Measurements from ENCODE around the gene MRPL1.

MRPL1 gene

GRCh38 chr4:77917075-77917474 is 54.4 kb downstream of the MRPL1 start:
- H3K4me1 ChIP-seq (ENCODE audit: control insufficient read depth, insufficient read depth, low read length) = no peaks in the 10 kb centered on the region
- peaks cover 0 to 2% of the 10 kb centered on the region in 2 experiments; a peak in 1 of 3 replicates for H3K36me3 ChIP-seq (ENCODE audit: control insufficient read depth in 2 of 2, insufficient read depth in 1 of 2, low read length in 2 of 2)
- H3K27ac ChIP-seq (ENCODE audit: extremely low read depth, low read depth, low read length) = no peak overlapping the region
- TF ChIP-seq ZNF292 (tag by site-specific recombination; IDR thresholded peaks at IDR 0.05; ENCODE audit: borderline replicate concordance, low read depth) = no peak
- TF ChIP-seq ZNF629 (tag by site-specific recombination; IDR thresholded peaks at IDR 0.05) = no peak
- TF ChIP-seq ZNF416 (tag by site-specific recombination; IDR thresholded peaks at IDR 0.05) = no peak
- TF ChIP-seq MZF1 (tag by site-specific recombination; IDR thresholded peaks at IDR 0.05; ENCODE audit: borderline replicate concordance) = no peak
- TF ChIP-seq ZFP69B (tag by site-specific recombination; IDR thresholded peaks at IDR 0.05) = no peak
- TF ChIP-seq ZFP41 (tag by site-specific recombination; IDR thresholded peaks at IDR 0.05; ENCODE audit: borderline replicate concordance) = no peak
- TF ChIP-seq ZNF112 (tag by site-specific recombination; IDR thresholded peaks at IDR 0.05) = no peak
- no peak for TF ChIP-seq ZBTB20 (tag by site-specific recombination; IDR thresholded peaks at IDR 0.05)
- no peak for TF ChIP-seq ZNF548 (tag by site-specific recombination; IDR thresholded peaks at IDR 0.05)
- TF ChIP-seq ZBTB7A (tag by site-specific recombination; IDR thresholded peaks at IDR 0.05; ENCODE audit: low read depth) = no peak
- no peak for TF ChIP-seq ZNF157 (tag by site-specific recombination; IDR thresholded peaks at IDR 0.05)
- POLR2A ChIA-PET = no interaction called here
- H3K9me3 ChIP-seq (ENCODE audit: control insufficient read depth, insufficient read depth, low read depth, low read length) = no peaks in the 10 kb centered on the region
- CTCF ChIA-PET = no interaction called here
- no peak overlapping the region for H3K4me3 ChIP-seq (ENCODE audit: low read depth, low read length)

- CTCF ChIA-PET = no interaction called here
- Histone ChIP-seq H3K27ac (ENCODE audit: extremely low read depth, low read depth, low read length) (no peak overlapping the region), H3K36me3 (ENCODE audit: control insufficient read depth in 2 of 2, insufficient read depth in 1 of 2, low read length in 2 of 2) (peaks cover 0 to 2% of the 10 kb centered on the region in 2 experiments; a peak in 1 of 3 replicates), H3K4me1 (ENCODE audit: control insufficient read depth, insufficient read depth, low read length) (no peaks in the 10 kb centered on the region), H3K9me3 (ENCODE audit: control insufficient read depth, insufficient read depth, low read depth, low read length) (no peaks in the 10 kb centered on the region), H3K4me3 (ENCODE audit: low read depth, low read length) (no peak overlapping the region)
- POLR2A ChIA-PET = no interaction called here
- TF ChIP-seq ZNF530 (tag by site-specific recombination; IDR thresholded peaks at IDR 0.05; ENCODE audit: low read depth) = no peak
- TF ChIP-seq KLF8 (tag by site-specific recombination; IDR thresholded peaks at IDR 0.05) = no peak
- TF ChIP-seq KLF1 (tag by site-specific recombination; IDR thresholded peaks at IDR 0.05) = no peak
- no peak for TF ChIP-seq ZNF837 (tag by site-specific recombination; IDR thresholded peaks at IDR 0.05)
- TF ChIP-seq KLF10 (tag by site-specific recombination; IDR thresholded peaks at IDR 0.05) = no peak
- TF ChIP-seq ZNF23 (tag by site-specific recombination; IDR thresholded peaks at IDR 0.05; ENCODE audit: borderline replicate concordance) = no peak
- no peak for TF ChIP-seq ZNF280C (tag by site-specific recombination; IDR thresholded peaks at IDR 0.05)
Observed at GRCh38 chr4:77917601-77918000, 55.0 kb downstream of the MRPL1 start.

- no peak for TF ChIP-seq ZIC2 (tag by site-specific recombination; IDR thresholded peaks at IDR 0.05)
- no peak for TF ChIP-seq TCF7L2 (IDR thresholded peaks at IDR 0.05; ENCODE audit: borderline replicate concordance, low read depth, low read length)
- no peak for TF ChIP-seq ELK4 (IDR thresholded peaks at IDR 0.05; ENCODE audit: borderline replicate concordance, low read depth, low read length)
- TF ChIP-seq ZSCAN16 (tag by site-specific recombination; IDR thresholded peaks at IDR 0.05) = no peak
- no peak for TF ChIP-seq BCL11A (tag by site-specific recombination; IDR thresholded peaks at IDR 0.05; ENCODE audit: low read depth)
- TF ChIP-seq ZNF548 (tag by site-specific recombination; IDR thresholded peaks at IDR 0.05) = no peak
- no peak for TF ChIP-seq ZNF169 (tag by site-specific recombination; IDR thresholded peaks at IDR 0.05)
- TF ChIP-seq SCRT2 (tag by site-specific recombination; IDR thresholded peaks at IDR 0.05) = no peak
- no peak for TF ChIP-seq ZSCAN5A (tag by site-specific recombination; IDR thresholded peaks at IDR 0.05)
- no peak for TF ChIP-seq GFI1B (tag by site-specific recombination; IDR thresholded peaks at IDR 0.05)
- TF ChIP-seq KLF8 (tag by site-specific recombination; IDR thresholded peaks at IDR 0.05) = no peak
- no peak for TF ChIP-seq PBX3 (CRISPR knock-in tag; IDR thresholded peaks at IDR 0.05)
- H3K4me3 ChIP-seq (ENCODE audit: low read depth, low read length) = no peak overlapping the region
- POLR2A ChIA-PET = no interaction called here
Observed at GRCh38 chr4:77920371-77920770, 57.7 kb downstream of the MRPL1 start.

More at GRCh38 chr4:77920371-77920770, 57.7 kb downstream of the MRPL1 start:
- Histone ChIP-seq H3K4me1 (ENCODE audit: control insufficient read depth, insufficient read depth, low read length) (no peaks in the 10 kb centered on the region), H3K36me3 (ENCODE audit: control insufficient read depth in 2 of 2, insufficient read depth in 1 of 2, low read length in 2 of 2) (peaks cover 0 to 5% of the 10 kb centered on the region in 2 experiments; a peak in 1 of 3 replicates), H3K27ac (ENCODE audit: extremely low read depth, low read depth, low read length) (no peak overlapping the region), H3K9me3 (ENCODE audit: control insufficient read depth, insufficient read depth, low read depth, low read length) (no peaks in the 10 kb centered on the region)
- CTCF ChIA-PET = interaction anchor here (0.5 kb wide), 1 partner anchor 566 kb away, joined by 3 read pairs; no protein-coding TSS in a partner anchor
